ENCODE results near the gene GABRR2.

GRCh38 chr6:89302195-89302770 lies 12.8 kb downstream of the GABRR2 start:
- TF ChIP-seq CTCF (IDR thresholded peaks at IDR 0.05) = no peak
- TF ChIP-seq POLR2A (IDR thresholded peaks at IDR 0.05) = no peak

Data from uterus (tissue), 2 donors.